ENCODE results near the gene ARHGAP30.

Gene ARHGAP30

DNA sequence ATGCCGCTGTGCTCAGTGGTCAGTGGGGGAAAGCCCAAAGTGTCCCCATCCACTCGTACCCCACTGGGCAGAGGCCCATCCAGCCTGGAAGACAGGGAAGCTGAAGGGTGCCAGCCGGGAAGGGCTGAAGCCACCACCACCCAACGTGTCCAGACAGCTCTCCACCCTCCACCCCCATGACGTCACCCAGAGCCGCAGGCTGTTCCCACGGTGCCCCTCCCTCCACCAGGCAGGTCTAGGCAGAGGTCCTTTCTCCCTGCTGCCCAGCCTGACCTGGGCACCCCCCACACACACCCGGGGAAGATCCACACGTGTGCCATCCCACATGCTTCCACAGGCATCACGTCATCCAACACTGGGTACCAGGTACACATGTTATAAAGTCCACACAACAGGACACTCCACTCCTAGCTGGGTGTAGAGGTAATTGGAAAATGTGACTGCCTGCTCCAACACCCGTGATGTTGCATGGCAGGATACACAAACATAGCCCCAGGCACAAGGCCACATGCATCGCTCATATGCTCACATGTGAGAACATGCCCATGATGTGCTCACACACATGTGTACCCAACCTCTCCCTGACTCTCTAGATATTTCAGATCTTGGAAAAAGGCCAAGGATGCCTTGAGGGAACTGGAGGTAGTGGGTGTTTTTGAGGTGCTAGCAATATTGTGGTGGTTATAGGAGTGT is 5.1 kb upstream of the ARHGAP30 start:
- H3K27ac ChIP-seq = no peak overlapping the region
- TF ChIP-seq, protein P1, sequence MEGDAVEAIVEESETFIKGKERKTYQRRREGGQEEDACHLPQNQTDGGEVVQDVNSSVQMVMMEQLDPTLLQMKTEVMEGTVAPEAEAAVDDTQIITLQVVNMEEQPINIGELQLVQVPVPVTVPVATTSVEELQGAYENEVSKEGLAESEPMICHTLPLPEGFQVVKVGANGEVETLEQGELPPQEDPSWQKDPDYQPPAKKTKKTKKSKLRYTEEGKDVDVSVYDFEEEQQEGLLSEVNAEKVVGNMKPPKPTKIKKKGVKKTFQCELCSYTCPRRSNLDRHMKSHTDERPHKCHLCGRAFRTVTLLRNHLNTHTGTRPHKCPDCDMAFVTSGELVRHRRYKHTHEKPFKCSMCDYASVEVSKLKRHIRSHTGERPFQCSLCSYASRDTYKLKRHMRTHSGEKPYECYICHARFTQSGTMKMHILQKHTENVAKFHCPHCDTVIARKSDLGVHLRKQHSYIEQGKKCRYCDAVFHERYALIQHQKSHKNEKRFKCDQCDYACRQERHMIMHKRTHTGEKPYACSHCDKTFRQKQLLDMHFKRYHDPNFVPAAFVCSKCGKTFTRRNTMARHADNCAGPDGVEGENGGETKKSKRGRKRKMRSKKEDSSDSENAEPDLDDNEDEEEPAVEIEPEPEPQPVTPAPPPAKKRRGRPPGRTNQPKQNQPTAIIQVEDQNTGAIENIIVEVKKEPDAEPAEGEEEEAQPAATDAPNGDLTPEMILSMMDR (conservative IDR thresholded peaks at IDR 0.05) = no peak

DNA sequence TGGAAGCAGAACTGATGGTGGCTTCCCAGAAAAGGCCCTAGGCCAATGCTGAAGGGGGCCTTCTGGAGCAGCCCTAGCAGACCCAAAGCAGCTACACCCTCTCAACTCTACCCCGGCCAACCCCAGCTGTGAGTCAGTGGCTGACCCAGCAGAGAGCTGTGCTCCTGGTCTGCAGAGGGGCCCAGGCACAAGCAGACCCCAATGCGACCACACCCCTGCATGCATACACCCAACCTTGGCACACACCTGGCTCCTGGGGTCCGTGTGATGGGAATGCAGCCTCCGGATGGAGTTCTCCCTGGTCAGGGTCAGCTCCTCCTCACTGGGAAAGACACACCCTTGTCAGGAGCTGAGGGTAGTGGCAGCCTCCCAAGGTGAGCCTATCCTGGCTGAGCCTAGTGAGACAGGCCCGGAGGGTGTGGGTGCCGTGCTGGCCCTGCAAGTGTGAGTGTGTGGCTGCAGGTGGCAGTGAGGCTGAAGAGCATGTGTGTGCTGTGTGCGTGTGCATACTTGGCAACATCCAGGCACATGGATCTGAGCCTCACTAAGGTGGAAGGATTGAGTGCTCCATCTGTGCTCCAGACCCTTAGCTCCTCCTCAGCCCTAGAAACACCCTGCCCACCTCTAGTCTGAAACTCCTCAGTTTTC is 3.9 kb upstream of the ARHGAP30 start:
- no peak overlapping the region for H3K27ac ChIP-seq
- TF ChIP-seq, protein P1 (conservative IDR thresholded peaks at IDR 0.05) = no peak

DNA sequence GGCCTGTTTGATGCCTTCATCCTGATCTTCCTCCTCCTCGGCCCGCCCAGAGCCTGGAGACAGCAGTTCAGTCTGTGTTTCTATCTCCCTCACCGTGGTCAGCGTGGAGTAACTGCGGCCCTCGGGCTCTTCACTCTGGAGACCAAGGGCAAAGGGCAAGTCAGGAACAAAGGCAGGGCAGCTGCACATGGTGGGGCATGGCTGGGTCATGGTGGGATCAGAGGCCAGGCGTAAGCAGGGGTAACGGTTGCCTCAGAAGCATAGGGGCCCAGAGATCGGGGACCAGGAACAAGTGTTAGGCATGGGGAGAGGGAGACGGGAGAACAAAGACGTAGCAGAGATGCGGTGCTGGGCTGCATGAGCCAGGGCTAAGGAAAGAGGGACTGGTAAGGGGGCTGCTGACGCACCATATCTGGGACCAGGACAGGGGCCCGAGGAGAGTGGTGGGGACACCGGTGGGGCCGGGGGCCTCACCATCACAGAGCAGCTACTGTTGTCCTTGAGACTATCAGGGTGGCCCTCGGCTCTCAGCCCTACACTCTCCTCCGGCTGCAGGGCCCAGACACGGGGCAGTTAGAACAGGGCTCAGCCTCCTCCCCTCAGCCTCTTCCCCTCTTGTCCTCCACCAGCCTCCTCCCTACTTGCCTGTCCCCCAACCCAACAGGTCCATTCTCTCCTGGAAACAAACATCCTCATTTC is 3.2 kb upstream of the ARHGAP30 start:
- TF ChIP-seq, protein P1 (conservative IDR thresholded peaks at IDR 0.05) = no peak
- H3K27ac ChIP-seq = no peak overlapping the region

DNA sequence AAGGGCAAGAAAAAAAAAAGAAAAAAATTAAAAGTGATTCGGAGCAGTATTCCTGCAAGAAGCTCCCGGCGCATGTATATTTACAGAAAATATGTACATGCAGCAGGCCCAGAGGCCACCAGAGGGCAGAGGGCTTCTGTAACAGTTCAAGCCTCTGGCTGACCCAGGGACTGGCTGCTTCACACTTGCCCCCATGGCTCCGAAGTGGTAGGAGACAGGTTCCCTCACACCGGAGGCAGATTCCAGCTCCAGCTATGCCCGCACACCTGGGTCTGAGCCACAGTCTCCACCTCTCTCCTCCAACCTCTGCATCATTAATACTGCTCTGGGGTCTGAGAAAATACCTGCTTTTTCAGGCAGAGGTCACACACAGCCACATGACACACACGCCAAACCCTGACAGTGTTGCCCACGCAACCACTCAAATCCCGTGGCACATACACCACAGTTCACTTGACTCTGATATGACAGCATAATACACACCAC is 2.2 kb upstream of the ARHGAP30 start:
- H3K27ac ChIP-seq = no peak overlapping the region
- TF ChIP-seq, protein P1 (conservative IDR thresholded peaks at IDR 0.05) = peak; percentile 73

DNA sequence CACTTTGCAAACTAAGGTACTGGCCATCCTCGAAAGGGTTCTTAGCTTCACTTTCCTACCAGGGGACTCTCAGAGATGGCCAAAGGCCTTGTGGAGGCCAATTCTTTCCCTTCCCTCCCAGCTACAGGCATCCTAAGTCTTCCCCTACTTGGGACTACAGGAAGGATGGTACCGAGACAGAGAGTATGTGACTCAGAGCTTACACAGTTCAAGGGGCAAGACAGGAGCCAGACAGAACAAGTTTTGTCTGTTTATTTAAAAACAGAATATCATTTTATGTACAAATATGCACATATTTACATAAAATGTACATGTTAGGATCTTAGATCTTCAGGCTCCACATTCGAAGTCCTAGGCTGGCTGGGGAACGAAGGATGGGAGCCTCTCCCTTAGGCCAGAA is 1.1 kb upstream of the ARHGAP30 start:
- TF ChIP-seq, protein P1 (conservative IDR thresholded peaks at IDR 0.05) = no peak
- no peak overlapping the region for H3K27ac ChIP-seq

DNA sequence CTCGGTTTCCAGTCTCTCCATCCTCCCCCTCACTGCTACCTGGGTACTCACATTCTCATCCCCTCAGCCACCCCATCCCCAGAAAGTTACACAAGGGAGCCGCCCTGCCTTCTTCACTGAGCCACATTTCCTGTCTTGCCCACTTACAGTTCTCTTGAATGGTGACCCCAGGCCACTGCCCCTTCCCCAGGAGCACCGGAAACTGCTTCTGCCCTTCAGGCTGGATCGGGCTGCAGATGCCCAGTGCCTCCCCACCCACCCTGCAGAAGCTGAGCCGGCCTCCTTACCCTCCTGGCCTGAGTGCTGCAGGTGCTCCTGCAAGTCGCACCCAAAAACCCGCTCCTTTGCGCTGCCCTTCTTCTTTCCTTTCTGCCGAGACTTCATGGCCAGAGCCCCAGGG is 450 bp downstream of the ARHGAP30 start:
- H3K27ac ChIP-seq = no peak overlapping the region
- TF ChIP-seq, protein P1 (conservative IDR thresholded peaks at IDR 0.05) = no peak

Data from VCaP (cell line).